COLO668 (cell line): ENCODE data around the gene MMEL1.
A peak's percentile ranks its signal among the peaks of the same experiment; 100 is the strongest.

Source experiments
- DNase-seq: peaks from one replicate; lab custom pipeline; 2025; ENCODE audit not compliant: unreplicated experiment; lab: John Stamatoyannopoulos, UW

Gene MMEL1

GRCh38 chr1:2547210-2548067, 85.4 kb downstream of the MMEL1 start:
- DNase-seq: peak; percentile 90

DNA sequence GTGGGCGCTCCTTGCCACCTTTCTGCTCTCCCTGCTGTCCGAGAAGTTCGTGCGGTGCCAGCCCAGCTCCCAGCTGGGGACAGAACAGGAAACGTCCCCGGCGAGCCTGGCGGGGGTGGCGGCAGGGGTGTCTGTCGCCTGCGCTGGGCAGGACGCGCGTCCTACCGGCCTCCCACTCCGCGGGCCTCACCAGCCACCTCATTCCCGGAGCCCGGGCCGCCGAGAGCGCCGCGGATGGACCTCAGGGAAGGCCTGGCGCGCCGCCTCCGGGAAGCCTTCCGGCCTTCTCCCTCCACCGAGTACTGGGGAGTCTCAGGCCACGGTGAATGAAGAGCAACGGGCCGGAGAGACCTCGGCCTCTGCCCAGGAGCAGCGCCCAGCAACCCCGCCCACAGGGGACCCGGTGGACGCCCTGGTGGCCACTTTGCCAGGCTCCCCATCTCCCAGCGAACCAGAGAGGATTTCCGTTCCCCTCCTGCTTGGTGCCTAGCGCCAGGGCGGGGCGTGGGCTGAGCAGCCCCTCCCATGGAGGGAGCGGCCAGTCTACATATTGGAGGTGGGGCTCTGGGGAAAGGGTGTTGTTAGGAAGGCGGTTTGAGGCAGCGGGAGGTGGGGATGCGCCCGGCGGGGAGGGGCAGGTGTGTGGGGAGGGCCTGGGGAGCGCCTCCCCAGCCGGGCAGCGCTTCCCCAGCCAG, 86.2 kb downstream of the MMEL1 start:
- DNase-seq: peak; percentile 97

- DNase-seq: peak; percentile 98
Observed at GRCh38 chr1:2545754-2546514, 86.9 kb downstream of the MMEL1 start.

- peak; percentile 83 for DNase-seq
Observed at GRCh38 chr1:2544875-2545640, 87.8 kb downstream of the MMEL1 start.

GRCh38 chr1:2544093-2544874, 88.5 kb downstream of the MMEL1 start:
- DNase-seq: no peak

DNA sequence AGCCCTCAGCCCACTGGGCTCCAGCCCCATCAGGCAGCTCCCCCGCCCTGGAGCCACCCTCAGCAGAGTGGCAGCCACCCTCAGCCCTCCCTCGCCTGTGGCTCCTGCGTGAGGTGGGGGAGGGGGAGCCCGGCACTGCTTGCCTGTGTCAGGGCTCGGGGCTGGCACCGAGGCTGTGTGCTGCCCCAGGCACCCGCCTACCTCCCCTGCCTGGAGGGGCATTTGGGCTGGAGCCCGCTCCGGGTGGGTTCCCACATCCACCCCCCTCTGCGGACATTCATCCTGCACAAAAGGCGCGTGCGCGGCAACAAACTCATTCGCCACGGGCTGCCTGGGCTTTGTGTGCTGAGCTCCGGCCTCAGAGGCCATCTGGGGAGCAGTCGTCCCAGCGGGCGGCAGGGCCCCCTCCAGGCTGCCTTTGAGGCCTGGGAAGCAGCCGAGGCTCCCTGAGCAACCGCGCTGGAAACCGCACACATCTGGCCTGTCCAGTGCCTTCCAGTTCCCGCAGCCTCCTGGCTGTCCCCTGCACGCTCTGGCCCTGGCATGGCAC, 89.2 kb downstream of the MMEL1 start:
- DNase-seq: peak; percentile 91

DNA sequence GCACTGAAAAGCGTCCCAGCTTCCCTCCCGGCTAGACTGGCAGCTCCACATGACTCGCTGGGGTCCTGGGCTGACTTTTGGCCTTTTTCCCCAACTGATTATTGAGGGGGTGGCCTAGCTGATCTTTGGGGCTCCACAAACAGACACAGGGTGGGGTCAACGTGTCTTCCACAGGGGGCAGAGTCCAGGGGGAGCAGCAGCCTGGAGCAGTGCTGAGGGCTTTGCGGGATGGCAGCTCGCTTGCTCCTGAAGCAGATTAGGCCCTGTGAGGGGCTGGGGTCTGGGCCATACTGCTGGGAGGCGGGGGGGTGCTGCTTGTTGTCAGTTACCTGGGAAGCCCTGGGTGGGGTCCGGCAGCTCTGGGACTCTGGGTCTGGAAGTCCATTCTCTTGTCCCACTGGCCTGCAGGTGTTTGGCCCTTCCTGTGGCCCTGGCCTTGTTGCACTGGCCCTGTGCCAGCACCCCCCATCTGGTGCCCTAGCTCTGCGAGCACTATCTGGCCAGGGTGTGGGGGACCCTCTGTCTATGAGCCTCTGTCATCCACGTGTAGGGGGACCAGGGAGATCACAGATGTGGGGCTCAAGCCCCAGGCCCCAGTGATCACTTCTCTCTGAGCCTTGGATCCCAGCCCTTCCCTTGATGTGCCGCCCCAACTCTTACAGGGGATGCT, 90.4 kb downstream of the MMEL1 start:
- peak; percentile 30 for DNase-seq

DNA sequence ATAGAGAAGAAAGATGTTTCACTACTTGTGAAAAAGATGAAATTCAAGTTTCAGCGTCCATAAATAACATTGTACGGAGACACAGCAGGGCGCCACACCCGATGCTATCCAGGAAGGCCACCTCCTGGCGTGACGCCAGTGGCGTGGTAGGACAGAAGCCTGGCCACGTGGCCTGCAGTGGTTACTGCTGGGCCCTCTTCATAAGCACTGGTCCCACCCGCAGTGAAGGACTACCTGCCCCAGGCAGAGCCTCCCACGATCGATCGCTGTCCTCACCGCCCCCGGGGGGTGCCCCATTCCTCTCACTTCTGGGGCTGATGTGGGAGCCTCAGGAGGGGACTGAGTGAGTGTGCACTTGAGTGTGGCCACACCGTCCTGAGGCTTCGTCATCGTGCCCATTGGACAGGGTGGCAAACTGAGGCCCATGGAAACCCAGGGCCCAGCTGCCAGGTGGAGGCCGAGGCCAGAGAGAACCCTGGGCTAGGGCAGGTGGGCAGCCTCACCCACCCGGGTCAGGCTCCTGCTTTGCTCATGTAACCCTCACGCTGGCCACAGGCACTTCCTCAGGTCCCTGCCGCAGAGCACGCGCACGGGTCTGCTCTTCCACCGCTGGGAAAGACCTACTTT, 91.1 kb downstream of the MMEL1 start:
- DNase-seq: peak; percentile 99

DNA sequence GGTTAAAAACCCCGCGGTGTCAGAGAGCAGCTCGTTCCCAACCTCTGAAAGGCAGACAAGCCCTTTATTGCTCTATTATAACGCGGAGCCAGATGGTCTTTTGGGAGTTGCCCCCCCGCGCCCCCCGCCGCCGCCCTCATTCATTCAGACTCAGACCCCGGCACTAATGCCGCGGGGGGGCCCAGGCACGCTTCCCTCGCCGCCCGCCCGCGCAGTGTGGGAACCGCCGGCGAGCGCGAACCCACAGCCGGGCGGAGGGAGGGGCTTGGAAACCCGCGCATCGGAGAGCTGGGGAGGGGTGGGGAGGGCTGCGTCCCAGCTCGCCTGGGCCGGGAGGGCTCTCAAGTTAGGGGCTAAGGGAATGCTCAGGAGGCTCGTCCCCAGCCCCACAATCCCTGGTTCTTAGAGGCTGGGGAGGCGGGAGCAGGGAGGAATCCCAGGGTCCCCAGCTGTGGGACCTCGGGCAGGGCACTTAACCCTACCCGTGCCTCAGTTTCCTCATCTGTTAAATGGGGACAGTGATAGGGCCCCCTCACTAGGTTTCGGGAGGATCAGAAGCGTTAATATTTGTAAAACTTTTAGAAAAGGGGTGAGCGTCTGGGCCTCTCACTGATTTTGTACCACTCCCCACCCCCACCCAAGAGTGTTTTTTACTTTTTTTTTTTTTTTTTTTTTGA, 91.9 kb downstream of the MMEL1 start:
- no peak for DNase-seq
